Neutrophil (primary cell): ENCODE data around the gene TTC13.

Experiments
- H3K27ac ChIP-seq: fragments of 200-600 bp; sonication (generic); 2 replicates; pipeline ENCODE4 v1.5.1; 2016; ENCODE audit warnings: mild to moderate bottlenecking, moderate library complexity
- H3K27me3 ChIP-seq: fragments of 200-600 bp; sonication (generic); 2 replicates; pipeline ENCODE4 v1.6.0; 2016; ENCODE audit warnings: mild to moderate bottlenecking
- H3K36me3 ChIP-seq: fragments of 200-600 bp; sonication (generic); 2 replicates; pipeline ENCODE4 v1.5.1; 2017
- H3K4me1 ChIP-seq, 2 experiments: fragments of 200-600 bp in 1 of 2; sonication (generic) in 1 of 2; 1 replicate in 1 of 2; 2 replicates in 1 of 2; pipeline versions ENCODE4 v1.5.1 to v1.6.1; 2013 to 2016; ENCODE audit warnings: low read depth in 1 of 2, low read length in 1 of 2, mild to moderate bottlenecking in 1 of 2, moderate library complexity in 1 of 2; ENCODE audit not compliant: control insufficient read depth in 1 of 2, insufficient read depth in 1 of 2
- H3K4me3 ChIP-seq, 2 experiments: fragments of 200-600 bp in 1 of 2; sonication (generic) in 1 of 2; 1 replicate in 1 of 2; 2 replicates in 1 of 2; pipeline ENCODE4 v1.5.1; 2013 to 2016; ENCODE audit warnings: low read depth in 1 of 2, low read length in 1 of 2, mild to moderate bottlenecking in 1 of 2, moderate library complexity in 1 of 2
- H3K9me3 ChIP-seq: fragments of 200-600 bp; sonication (generic); 2 replicates; pipeline ENCODE4 v1.5.1; 2016
- CTCF ChIP-seq: fragments of 200-600 bp; sonication (generic); IDR thresholded peaks from 2 replicates; pipeline ENCODE4 v1.5.1; 2016; ENCODE audit warnings: antibody characterized with exemption

TTC13 gene

GRCh38 chr1:230884646-230885045 is 94.0 kb downstream of the TTC13 start:
- Histone ChIP-seq H3K27ac (no peak overlapping the region), H3K9me3 (no peaks in the 10 kb centered on the region), H3K4me3 (no peak overlapping the region), H3K36me3 (no peaks in the 10 kb centered on the region), H3K4me1 (no peaks in the 10 kb centered on the region), H3K27me3 (peaks cover 32% of the 10 kb centered on the region)
- TF ChIP-seq CTCF: no peak

DNA sequence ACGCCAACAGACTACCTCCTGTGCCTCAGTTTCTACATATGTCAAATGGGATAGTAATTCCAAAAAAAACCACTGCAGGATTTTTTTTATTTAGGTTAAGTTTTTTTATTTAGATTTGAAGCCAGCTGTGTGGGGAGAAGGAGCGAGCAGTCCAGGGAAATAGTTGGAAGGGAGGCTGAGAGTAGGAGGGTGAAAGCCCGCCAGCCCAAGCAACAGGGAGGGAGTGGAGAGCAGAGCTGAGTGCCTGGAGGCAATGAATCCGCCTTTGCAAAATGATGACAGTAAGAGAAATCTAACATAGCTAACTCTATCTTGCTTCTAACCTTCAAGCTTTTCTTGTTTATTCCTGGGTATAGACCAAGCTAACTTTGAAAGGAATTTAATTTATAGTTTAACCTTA is 94.7 kb downstream of the TTC13 start:
- H3K36me3 ChIP-seq: no peaks in the 10 kb centered on the region
- no peaks in the 10 kb centered on the region for H3K4me1 ChIP-seq
- H3K27ac ChIP-seq: no peak overlapping the region
- no peaks in the 10 kb centered on the region for H3K9me3 ChIP-seq
- peaks cover 38% of the 10 kb centered on the region for H3K27me3 ChIP-seq
- no peak for TF ChIP-seq CTCF
- no peak overlapping the region for H3K4me3 ChIP-seq

DNA sequence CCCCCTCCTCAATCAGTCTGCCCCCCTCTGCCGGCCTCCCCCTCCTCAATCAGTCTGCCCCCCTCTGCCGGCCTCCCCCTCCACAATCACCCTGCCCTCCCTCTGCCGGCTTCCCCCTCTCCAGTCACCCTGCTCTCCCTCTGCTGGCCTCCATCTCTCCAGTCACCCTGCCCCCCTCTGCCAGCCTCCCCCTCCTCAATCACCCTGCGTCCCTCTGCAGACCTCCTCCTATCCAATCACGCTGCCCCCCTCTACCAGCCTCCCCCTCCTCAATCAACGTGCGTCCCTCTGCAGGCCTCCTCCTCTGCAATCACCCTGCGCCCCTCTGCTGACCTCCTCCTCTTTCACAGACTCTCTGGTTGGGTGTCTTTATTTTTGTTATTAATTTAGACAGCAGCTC is 98.9 kb downstream of the TTC13 start:
- Histone ChIP-seq H3K4me1 (no peaks in the 10 kb centered on the region), H3K9me3 (no peaks in the 10 kb centered on the region), H3K4me3 (no peak overlapping the region), H3K36me3 (no peaks in the 10 kb centered on the region), H3K27me3 (peaks cover 77% of the 10 kb centered on the region), H3K27ac (no peak overlapping the region)
- TF ChIP-seq CTCF: no peak

DNA sequence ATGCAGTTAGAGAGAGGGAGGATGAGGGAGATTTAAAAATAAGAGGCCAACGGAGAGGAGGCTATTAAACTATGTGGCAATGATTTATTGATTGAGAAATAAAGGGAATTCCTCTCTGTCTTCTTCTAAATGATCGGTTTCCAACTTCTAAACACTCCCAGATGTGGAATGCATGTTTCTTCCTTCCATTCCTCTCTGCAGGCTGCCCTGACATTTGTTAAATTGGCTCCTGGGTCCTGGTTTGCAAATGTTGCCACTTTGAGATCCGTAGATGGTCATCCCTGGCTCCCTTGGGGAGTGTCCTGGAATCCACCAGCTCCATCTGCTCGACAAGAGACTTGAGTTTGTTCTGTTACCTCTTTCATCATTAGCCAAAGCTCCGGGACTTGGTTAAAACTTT is 100.1 kb downstream of the TTC13 start:
- H3K36me3 ChIP-seq: no peaks in the 10 kb centered on the region
- H3K4me1 ChIP-seq: no peaks in the 10 kb centered on the region
- H3K9me3 ChIP-seq: no peaks in the 10 kb centered on the region
- H3K4me3 ChIP-seq: no peak overlapping the region
- H3K27me3 ChIP-seq: peaks cover 86% of the 10 kb centered on the region
- no peak overlapping the region for H3K27ac ChIP-seq
- no peak for TF ChIP-seq CTCF

DNA sequence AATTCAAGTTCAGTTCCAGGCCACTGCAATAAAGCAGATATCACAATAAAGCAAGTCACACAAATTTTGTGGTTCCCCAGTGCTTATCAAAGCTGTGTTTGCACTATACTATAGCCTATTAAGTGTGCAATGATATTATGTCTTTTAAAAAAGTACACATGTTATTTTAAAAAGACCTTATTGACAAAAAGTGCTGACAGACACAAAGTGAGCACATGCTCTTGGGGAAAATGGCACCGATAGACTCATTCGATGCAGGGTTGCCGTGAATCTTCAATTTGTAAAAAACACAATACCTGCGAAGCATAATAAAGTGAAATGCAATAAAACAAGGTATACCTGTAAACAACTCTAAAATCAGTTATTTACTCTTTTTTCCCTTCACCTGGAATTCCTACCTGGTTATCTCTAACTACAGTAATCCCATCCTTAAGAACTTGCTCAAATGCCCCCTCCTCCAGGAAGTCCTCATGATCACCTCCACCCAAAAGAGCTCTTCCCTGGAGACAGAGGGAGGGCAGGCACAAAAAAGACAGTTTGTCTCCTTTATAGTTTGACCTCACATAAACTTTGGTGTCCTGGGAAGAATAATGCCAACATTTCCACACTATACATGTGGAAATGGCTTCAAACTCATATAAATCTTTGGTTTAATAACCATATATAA is 100.6 kb downstream of the TTC13 start:
- no peak overlapping the region for H3K4me3 ChIP-seq
- H3K36me3 ChIP-seq: no peaks in the 10 kb centered on the region
- H3K4me1 ChIP-seq: no peaks in the 10 kb centered on the region
- no peak for TF ChIP-seq CTCF
- no peaks in the 10 kb centered on the region for H3K9me3 ChIP-seq
- no peak overlapping the region for H3K27ac ChIP-seq
- H3K27me3 ChIP-seq: peaks cover 91% of the 10 kb centered on the region
